Measurements from ENCODE around the gene HEXIM1.

Gene HEXIM1

DNA sequence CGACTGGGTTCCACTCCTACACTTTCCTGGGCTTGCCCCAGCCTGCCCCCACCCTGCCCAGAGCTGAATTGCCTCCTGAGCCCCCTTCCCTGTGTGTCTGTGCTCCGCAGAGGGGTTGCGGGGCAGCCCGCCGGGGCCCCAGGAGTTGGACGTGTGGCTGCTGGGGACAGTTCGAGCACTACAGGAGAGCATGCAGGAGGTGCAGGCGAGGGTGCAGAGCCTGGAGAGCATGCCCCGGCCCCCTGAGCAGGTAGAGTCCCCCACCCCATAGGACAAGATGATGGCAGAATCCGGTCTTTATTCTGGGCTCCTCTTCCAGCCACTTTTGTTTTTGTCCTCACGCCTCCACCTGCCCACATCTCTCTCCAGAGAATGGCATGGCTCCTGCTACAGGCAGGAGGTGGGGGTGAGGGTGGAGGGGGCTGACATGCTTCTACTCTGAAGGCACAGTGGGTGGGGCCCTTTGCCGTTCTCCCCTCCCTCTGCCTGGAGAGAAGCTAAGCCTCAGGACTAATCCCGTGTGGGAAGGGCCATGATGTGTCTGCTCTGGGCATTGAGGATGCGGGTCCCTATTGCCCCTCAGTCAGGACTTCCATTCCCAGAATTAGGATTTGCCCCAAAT is 9.3 kb upstream of the HEXIM1 start:
- no peaks in the 10 kb centered on the region for H3K4me1 ChIP-seq (ENCODE audit: control insufficient read depth, insufficient read depth, low read length, poor library complexity, severe bottlenecking)
- H3K9me3 ChIP-seq (ENCODE audit: control insufficient read depth, low read length), result no peaks in the 10 kb centered on the region
- no peak overlapping the region for H3K27ac ChIP-seq (ENCODE audit: low read depth, low read length, severe bottlenecking)
- no peak overlapping the region for H3K4me3 ChIP-seq (ENCODE audit: extremely low read depth, insufficient read depth, low read length, poor library complexity, severe bottlenecking)
- no peaks in the 10 kb centered on the region for H3K36me3 ChIP-seq (ENCODE audit: control insufficient read depth, insufficient read depth, low read length)
- WGBS, 2 experiments (ENCODE audit: insufficient coverage in 2 of 2), result 72 to 75% methylated on average over 12 to 13 of the region's 14 CpGs

DNA sequence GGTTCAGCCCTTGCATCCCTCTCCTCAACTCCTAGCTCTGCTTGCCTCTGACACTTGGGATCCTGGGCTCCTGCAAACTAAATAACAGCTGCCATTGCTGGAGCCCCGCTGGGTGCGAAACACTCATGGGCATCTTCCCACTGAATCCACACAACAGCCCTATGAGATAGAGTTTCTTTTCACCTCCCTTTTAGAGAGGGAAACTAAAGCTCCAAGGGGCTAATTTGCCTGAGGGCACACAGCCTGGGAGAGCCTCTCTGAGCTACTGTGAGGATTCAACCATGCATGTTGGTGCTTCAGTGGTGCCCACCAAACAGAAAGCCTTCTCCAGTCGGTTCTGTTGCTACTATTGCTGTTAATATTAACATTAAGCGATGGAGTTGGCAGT is 8.7 kb upstream of the HEXIM1 start:
- H3K9me3 ChIP-seq (ENCODE audit: control insufficient read depth, low read length), result no peaks in the 10 kb centered on the region
- WGBS, 2 experiments (ENCODE audit: insufficient coverage in 2 of 2), result 61% methylated on average over 2 of the region's 4 CpGs; no CpG with 5 or more reads in 1 of the 2 experiments
- no peak overlapping the region for H3K4me3 ChIP-seq (ENCODE audit: extremely low read depth, insufficient read depth, low read length, poor library complexity, severe bottlenecking)
- no peaks in the 10 kb centered on the region for H3K4me1 ChIP-seq (ENCODE audit: control insufficient read depth, insufficient read depth, low read length, poor library complexity, severe bottlenecking)
- H3K36me3 ChIP-seq (ENCODE audit: control insufficient read depth, insufficient read depth, low read length), result no peaks in the 10 kb centered on the region
- H3K27ac ChIP-seq (ENCODE audit: low read depth, low read length, severe bottlenecking), result no peak overlapping the region

DNA sequence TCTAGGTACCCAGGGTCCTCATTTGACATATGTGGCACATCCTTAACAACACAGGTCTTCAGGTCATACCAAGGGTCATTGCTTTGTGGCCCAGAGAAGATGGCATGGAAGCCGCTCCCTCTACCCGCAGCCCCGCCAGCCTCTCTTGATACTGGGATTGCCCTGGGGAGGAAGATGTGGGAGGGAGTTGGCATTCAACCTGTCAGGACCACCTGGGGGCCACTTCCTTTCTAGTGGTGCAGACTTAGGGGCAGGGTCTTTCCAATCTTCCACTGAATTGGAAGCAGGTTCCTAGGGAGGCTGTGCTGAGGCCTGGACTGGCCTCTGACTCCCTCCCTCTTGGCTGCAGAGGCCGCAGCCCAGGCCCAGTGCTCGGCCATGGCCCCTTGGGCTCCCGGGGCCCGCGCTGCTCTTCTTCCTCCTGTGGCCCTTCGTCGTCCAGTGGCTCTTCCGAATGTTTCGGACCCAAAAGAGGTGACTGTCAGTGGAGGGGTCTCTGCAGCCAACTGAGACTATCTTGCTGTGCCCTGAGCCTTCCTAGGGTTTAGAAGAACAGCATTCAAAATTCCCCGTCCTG is 5.1 kb upstream of the HEXIM1 start:
- Histone ChIP-seq H3K4me1 (ENCODE audit: control insufficient read depth, insufficient read depth, low read length, poor library complexity, severe bottlenecking) (peaks cover 5% of the 10 kb centered on the region), H3K36me3 (ENCODE audit: control insufficient read depth, insufficient read depth, low read length) (no peaks in the 10 kb centered on the region), H3K9me3 (ENCODE audit: control insufficient read depth, low read length) (no peaks in the 10 kb centered on the region), H3K4me3 (ENCODE audit: extremely low read depth, insufficient read depth, low read length, poor library complexity, severe bottlenecking) (no peak overlapping the region), H3K27ac (ENCODE audit: low read depth, low read length, severe bottlenecking) (no peak overlapping the region)
- WGBS, 2 experiments (ENCODE audit: insufficient coverage in 2 of 2), result 73 to 75% methylated on average over 8 to 11 of the region's 13 CpGs

DNA sequence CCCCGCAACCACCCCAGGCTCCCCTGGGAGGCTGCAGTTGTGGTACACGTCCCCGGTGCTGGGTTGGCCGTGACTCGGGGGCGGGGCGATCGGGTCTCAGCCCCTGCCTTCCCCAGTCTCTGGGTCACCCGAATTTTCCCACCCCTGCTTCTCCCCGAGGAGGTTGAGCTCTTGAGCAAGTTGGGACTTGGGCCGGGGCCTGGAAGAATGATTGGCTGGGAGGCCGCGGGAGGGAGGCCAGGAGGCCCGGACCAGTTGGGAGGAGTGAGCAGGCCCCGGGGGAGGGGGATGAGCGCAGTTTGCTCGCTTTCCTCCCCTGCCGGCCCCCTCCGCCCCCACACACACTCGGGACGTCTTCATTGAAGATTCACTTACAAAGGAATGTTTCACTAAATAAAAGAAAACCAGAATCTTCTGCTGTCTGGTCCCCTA is 4.5 kb upstream of the HEXIM1 start:
- H3K4me3 ChIP-seq (ENCODE audit: extremely low read depth, insufficient read depth, low read length, poor library complexity, severe bottlenecking), result no peak overlapping the region
- no peaks in the 10 kb centered on the region for H3K9me3 ChIP-seq (ENCODE audit: control insufficient read depth, low read length)
- no peaks in the 10 kb centered on the region for H3K36me3 ChIP-seq (ENCODE audit: control insufficient read depth, insufficient read depth, low read length)
- 11 to 31% methylated on average over 4 to 7 of the region's 21 CpGs for WGBS, 2 experiments (ENCODE audit: insufficient coverage in 2 of 2)
- peak overlapping the region; percentile 6 for H3K27ac ChIP-seq (ENCODE audit: low read depth, low read length, severe bottlenecking)
- peaks cover 5% of the 10 kb centered on the region for H3K4me1 ChIP-seq (ENCODE audit: control insufficient read depth, insufficient read depth, low read length, poor library complexity, severe bottlenecking)

DNA sequence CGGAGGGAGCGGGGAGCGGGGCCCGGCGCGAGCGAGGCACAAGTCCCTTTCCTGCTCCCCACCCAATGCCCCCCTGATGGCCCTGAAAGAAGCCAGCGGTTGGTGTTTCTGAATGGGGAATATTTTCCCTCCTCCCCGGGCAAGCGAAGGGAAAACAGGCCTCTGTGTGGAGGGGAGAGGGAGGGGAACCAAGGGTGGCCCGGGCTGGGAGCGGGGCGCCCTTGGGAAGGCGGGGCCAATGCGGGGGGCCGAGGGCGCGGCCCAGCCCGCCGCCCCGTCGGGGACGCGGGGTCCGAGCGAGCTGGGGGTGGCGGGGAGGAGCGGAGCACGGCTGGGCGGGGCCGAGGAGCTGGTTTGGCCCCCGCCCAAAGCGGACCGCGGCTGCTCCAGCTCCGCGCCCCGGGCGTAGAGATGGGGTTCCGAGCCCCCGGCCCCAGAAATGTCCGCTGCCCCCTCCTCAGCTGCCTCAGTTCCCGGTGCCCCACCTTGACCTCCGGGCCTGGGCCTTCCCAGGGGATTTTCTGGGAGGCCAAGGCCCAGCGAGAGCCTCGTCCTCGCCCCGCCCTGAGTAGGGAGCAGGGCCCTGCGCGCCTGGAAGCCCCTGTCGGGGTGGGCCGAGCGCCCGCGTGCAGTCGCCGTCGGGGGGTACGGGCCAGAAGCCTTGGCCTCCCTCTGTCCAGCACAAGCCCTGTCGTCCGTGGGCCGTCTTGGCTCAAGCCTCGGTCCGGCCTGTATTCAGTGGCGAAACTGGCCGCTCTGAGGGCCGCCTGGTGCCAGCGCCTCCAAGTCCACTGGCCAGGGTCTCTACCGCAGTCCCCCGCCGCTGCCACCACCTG is 3.9 kb upstream of the HEXIM1 start:
- Histone ChIP-seq H3K27ac (ENCODE audit: low read depth, low read length, severe bottlenecking) (peak overlapping the region; percentile 6), H3K4me3 (ENCODE audit: extremely low read depth, insufficient read depth, low read length, poor library complexity, severe bottlenecking) (no peak overlapping the region)
- WGBS, 2 experiments (ENCODE audit: insufficient coverage in 2 of 2), result 58 to 71% methylated on average over 38 to 45 of the region's 71 CpGs

DNA sequence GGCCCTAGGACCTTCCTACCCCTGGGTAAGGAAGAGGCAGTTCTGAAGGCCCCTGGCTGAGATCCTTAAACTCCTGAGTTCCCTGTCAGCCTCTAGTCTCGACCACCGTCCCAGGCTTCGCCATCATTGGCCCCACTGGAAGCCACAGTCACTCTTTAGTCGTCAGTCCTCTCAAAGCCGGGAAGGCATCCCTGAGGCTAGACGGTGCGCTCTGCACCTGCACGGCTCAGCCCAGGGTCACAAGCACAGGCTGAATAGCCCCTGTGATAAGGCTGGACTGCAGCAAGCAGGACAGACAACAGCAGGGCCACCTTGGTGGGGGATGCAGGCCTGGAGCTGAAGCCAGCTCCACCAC is 3.3 kb upstream of the HEXIM1 start:
- Histone ChIP-seq H3K4me3 (ENCODE audit: extremely low read depth, insufficient read depth, low read length, poor library complexity, severe bottlenecking) (no peak overlapping the region), H3K4me1 (ENCODE audit: control insufficient read depth, insufficient read depth, low read length, poor library complexity, severe bottlenecking) (peaks cover 5% of the 10 kb centered on the region), H3K27ac (ENCODE audit: low read depth, low read length, severe bottlenecking) (no peak overlapping the region), H3K9me3 (ENCODE audit: control insufficient read depth, low read length) (no peaks in the 10 kb centered on the region), H3K36me3 (ENCODE audit: control insufficient read depth, insufficient read depth, low read length) (peaks cover 4% of the 10 kb centered on the region)
- 94% methylated on average over 8 of the region's 8 CpGs for WGBS, 2 experiments (ENCODE audit: insufficient coverage in 2 of 2)

More for the DNA sequence above, 3.9 kb upstream of the HEXIM1 start:
- Histone ChIP-seq H3K9me3 (ENCODE audit: control insufficient read depth, low read length) (no peaks in the 10 kb centered on the region), H3K4me1 (ENCODE audit: control insufficient read depth, insufficient read depth, low read length, poor library complexity, severe bottlenecking) (peaks cover 5% of the 10 kb centered on the region), H3K36me3 (ENCODE audit: control insufficient read depth, insufficient read depth, low read length) (no peaks in the 10 kb centered on the region)

DNA sequence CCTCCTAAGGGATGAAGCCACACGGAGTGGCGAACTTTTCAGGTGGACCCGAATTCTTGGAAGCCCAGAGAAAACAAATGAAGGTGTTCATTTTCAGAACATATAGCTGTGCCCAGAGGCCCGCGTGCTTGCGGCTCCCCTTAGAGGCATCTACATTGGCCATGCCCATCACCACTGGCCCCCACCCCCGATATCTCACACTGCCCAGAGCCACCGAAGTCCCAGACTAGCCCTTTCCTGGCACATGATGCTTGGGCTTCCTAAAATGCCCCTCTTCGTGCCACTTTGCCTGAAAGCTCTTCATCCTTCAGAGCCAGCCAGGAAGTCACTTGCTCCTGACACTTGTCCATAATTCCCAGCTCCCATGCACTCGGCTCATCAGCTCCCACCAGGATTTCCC is 2.1 kb upstream of the HEXIM1 start:
- 95 to 97% methylated on average over 10 of the region's 10 CpGs for WGBS, 2 experiments (ENCODE audit: insufficient coverage in 2 of 2)
- Histone ChIP-seq H3K4me3 (ENCODE audit: extremely low read depth, insufficient read depth, low read length, poor library complexity, severe bottlenecking) (no peak overlapping the region), H3K27ac (ENCODE audit: low read depth, low read length, severe bottlenecking) (no peak overlapping the region)

DNA sequence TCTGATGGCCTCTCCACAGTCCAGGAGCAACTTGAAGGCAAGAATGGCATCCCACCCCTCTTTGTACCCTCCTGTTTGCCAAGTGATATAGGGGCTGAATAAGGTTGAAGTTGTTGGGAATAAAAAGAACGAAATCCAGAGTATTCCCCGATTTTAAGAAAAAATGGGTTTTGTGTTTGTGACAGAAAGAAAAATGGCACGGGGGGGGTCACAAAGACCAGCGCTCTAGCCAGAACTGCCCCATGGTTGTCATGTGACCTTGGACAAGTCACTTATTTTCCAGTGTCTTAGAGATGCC is 1.7 kb upstream of the HEXIM1 start:
- H3K4me3 ChIP-seq (ENCODE audit: extremely low read depth, insufficient read depth, low read length, poor library complexity, severe bottlenecking), result peak overlapping the region; percentile 66
- peaks cover 10% of the 10 kb centered on the region for H3K36me3 ChIP-seq (ENCODE audit: control insufficient read depth, insufficient read depth, low read length)
- peaks cover 5% of the 10 kb centered on the region for H3K4me1 ChIP-seq (ENCODE audit: control insufficient read depth, insufficient read depth, low read length, poor library complexity, severe bottlenecking)
- peak overlapping the region; percentile 100 for H3K27ac ChIP-seq (ENCODE audit: low read depth, low read length, severe bottlenecking)
- 93 to 95% methylated on average over 4 of the region's 4 CpGs for WGBS, 2 experiments (ENCODE audit: insufficient coverage in 2 of 2)
- H3K9me3 ChIP-seq (ENCODE audit: control insufficient read depth, low read length), result no peaks in the 10 kb centered on the region

More for the DNA sequence above, 2.1 kb upstream of the HEXIM1 start:
- H3K4me1 ChIP-seq (ENCODE audit: control insufficient read depth, insufficient read depth, low read length, poor library complexity, severe bottlenecking), result peaks cover 5% of the 10 kb centered on the region
- H3K36me3 ChIP-seq (ENCODE audit: control insufficient read depth, insufficient read depth, low read length), result peaks cover 6% of the 10 kb centered on the region
- H3K9me3 ChIP-seq (ENCODE audit: control insufficient read depth, low read length), result no peaks in the 10 kb centered on the region

DNA sequence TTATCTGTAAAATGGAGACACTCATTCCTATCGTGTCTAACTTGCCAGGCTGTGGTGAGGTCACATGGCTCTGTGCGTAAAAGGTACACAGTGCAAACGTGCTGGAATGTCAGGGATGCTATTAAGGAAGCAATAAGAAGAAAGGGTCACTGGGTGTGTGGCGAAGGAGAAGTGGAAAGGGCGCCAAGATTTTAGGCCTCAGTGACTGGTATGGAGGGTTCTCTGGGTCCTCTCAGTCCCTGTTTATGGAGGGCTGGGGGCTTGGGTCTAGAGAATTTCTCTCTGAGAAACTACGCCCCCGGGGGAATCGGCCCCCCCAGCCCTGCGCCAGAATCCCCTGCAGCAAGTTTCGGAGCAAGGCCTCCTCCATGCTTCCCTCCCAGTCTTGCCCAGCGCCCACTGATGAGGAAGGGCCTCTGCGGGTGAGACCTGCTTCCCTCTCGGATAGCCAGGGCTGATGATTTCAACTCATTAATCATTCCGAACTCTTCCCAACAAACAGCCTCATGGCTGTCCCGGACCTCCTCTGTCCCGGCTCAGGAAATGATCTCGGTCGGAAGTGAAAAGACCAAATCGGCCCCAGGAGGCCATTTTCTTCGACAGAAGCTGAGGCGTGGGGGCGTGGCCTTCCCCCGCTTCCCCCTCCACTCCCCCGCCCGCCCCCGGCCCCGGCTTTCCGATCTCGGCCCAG is 1.2 kb upstream of the HEXIM1 start:
- no peaks in the 10 kb centered on the region for H3K9me3 ChIP-seq (ENCODE audit: control insufficient read depth, low read length)
- H3K4me1 ChIP-seq (ENCODE audit: control insufficient read depth, insufficient read depth, low read length, poor library complexity, severe bottlenecking), result peaks cover 5% of the 10 kb centered on the region
- H3K4me3 ChIP-seq (ENCODE audit: extremely low read depth, insufficient read depth, low read length, poor library complexity, severe bottlenecking), result peak overlapping the region; percentile 66
- 31 to 32% methylated on average over 21 to 22 of the region's 29 CpGs for WGBS, 2 experiments (ENCODE audit: insufficient coverage in 2 of 2)
- peaks cover 12% of the 10 kb centered on the region for H3K36me3 ChIP-seq (ENCODE audit: control insufficient read depth, insufficient read depth, low read length)
- H3K27ac ChIP-seq (ENCODE audit: low read depth, low read length, severe bottlenecking), result peak overlapping the region; percentile 100

DNA sequence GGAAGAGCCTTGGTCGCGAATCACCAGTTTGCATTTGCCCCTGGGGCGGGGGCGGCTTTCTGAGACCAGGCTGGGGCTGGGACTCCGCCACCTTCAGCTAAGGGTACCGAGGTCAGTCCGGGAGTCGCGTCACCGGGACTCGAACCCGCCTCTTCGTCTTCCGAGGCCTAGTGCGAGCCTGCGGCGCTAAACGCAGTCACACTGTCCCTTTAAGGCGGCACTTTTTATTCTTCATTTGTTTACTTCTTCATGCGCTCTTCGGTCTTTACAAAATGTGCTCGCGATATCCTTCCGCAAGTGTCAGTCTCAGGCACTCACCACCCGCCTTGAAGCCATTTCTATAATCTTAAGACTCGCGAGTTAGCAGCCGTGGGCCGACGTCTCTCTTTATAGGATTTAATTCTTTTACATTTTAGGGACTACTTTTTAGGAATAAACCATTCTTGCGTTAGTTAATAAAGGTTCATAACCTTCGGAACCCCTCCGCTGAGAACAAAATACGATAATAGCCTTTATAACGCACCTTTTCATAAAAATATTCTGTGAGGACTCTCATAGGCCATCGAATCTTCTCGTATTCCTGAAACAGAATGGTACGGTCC is 593 bp upstream of the HEXIM1 start:
- peaks cover 12% of the 10 kb centered on the region for H3K36me3 ChIP-seq (ENCODE audit: control insufficient read depth, insufficient read depth, low read length)
- peak overlapping the region; percentile 66 for H3K4me3 ChIP-seq (ENCODE audit: extremely low read depth, insufficient read depth, low read length, poor library complexity, severe bottlenecking)
- no peaks in the 10 kb centered on the region for H3K9me3 ChIP-seq (ENCODE audit: control insufficient read depth, low read length)
- H3K4me1 ChIP-seq (ENCODE audit: control insufficient read depth, insufficient read depth, low read length, poor library complexity, severe bottlenecking), result peaks cover 5% of the 10 kb centered on the region
- H3K27ac ChIP-seq (ENCODE audit: low read depth, low read length, severe bottlenecking), result peak overlapping the region; percentile 100
- WGBS, 2 experiments (ENCODE audit: insufficient coverage in 2 of 2), result 0% methylated on average over 32 to 33 of the region's 38 CpGs

Data from mesodermal cell (in vitro differentiated cells).